Chondrocyte (in vitro differentiated cells): ENCODE data around the gene GRK5. TPM values are rescaled to one million over a fixed set of nuclear protein-coding genes. Genes with fewer than 3 reads are reported as not detected.
A peak's percentile ranks its signal among the peaks of the same experiment; 100 is the strongest.

Source experiments
- DNase-seq: peaks from one replicate; pipeline ENCODE4 v3.0.0; 2021; ENCODE audit warnings: mixed read lengths, low spot score
- H3K27ac Mint-ChIP-seq: one replicate; pipeline ENCODE4 v1.8.0; 2021; ENCODE audit warnings: mild to moderate bottlenecking, moderate library complexity, mixed read lengths; ENCODE audit not compliant: unreplicated experiment
- H3K27me3 Mint-ChIP-seq: 2 replicates; pipeline ENCODE4 v1.8.0; 2021; ENCODE audit warnings: low read depth, mixed read lengths
- H3K36me3 Mint-ChIP-seq: 2 replicates; pipeline ENCODE4 v1.8.0; 2021; ENCODE audit warnings: low read depth, mixed read lengths
- H3K4me1 Mint-ChIP-seq: 2 replicates; pipeline ENCODE4 v1.8.0; 2021; ENCODE audit warnings: low read depth, mild to moderate bottlenecking, mixed read lengths
- H3K4me3 Mint-ChIP-seq: one replicate; pipeline ENCODE4 v1.8.0; 2021; ENCODE audit warnings: mild to moderate bottlenecking, moderate library complexity, mixed read lengths; ENCODE audit not compliant: unreplicated experiment
- H3K9me3 Mint-ChIP-seq: 2 replicates; pipeline ENCODE4 v1.8.0; 2021; ENCODE audit warnings: low read depth, mixed read lengths
- CTCF ChIP-seq: fragments of 200-600 bp; sonication (generic); IDR thresholded peaks from 2 replicates; pipeline ENCODE4 v1.5.0; 2021; ENCODE audit warnings: antibody characterized with exemption, mild to moderate bottlenecking, moderate library complexity
- total RNA-seq: library from RNA; stranded (reverse); gene quantifications from 3 replicates; pipeline ENCODE4 v1.2.1, GENCODE V29; 2021

GRK5 gene
- total RNA-seq, 1 donor from 2014 or later = 16.4 TPM

GRCh38 chr10:119292968-119293760, 85.8 kb downstream of the GRK5 start:
- DNase-seq = peak; percentile 19
- Mint-ChIP-seq H3K36me3 (peaks cover 3% of the 10 kb centered on the region), H3K27me3 (no peaks in the 10 kb centered on the region), H3K4me3 (no peak overlapping the region), H3K27ac (no peak overlapping the region), H3K9me3 (no peaks in the 10 kb centered on the region), H3K4me1 (peaks cover 29% of the 10 kb centered on the region)
- TF ChIP-seq CTCF = no peak

GRCh38 chr10:119296703-119297102, 89.3 kb downstream of the GRK5 start:
- peak; percentile 46 for DNase-seq
- Mint-ChIP-seq H3K4me1 (peaks cover 14% of the 10 kb centered on the region), H3K36me3 (peaks cover 3% of the 10 kb centered on the region), H3K4me3 (no peak overlapping the region), H3K9me3 (no peaks in the 10 kb centered on the region), H3K27me3 (no peaks in the 10 kb centered on the region), H3K27ac (no peak overlapping the region)
- no peak for TF ChIP-seq CTCF

GRCh38 chr10:119297207-119297968, 90.0 kb downstream of the GRK5 start:
- no peaks in the 10 kb centered on the region for H3K27me3 Mint-ChIP-seq
- no peak overlapping the region for H3K27ac Mint-ChIP-seq
- DNase-seq = peak; percentile 19
- no peak for TF ChIP-seq CTCF
- H3K9me3 Mint-ChIP-seq = no peaks in the 10 kb centered on the region
- peaks cover 3% of the 10 kb centered on the region for H3K36me3 Mint-ChIP-seq
- H3K4me3 Mint-ChIP-seq = no peak overlapping the region
- peaks cover 14% of the 10 kb centered on the region for H3K4me1 Mint-ChIP-seq

GRCh38 chr10:119298810-119299209, 91.4 kb downstream of the GRK5 start:
- Mint-ChIP-seq H3K4me3 (no peak overlapping the region), H3K27ac (no peak overlapping the region), H3K36me3 (peaks cover 3% of the 10 kb centered on the region), H3K4me1 (peaks cover 14% of the 10 kb centered on the region), H3K27me3 (no peaks in the 10 kb centered on the region), H3K9me3 (no peaks in the 10 kb centered on the region)
- no peak for DNase-seq
- no peak for TF ChIP-seq CTCF

GRCh38 chr10:119299531-119299930, 92.2 kb downstream of the GRK5 start:
- H3K27ac Mint-ChIP-seq = no peak overlapping the region
- H3K36me3 Mint-ChIP-seq = peaks cover 3% of the 10 kb centered on the region
- H3K27me3 Mint-ChIP-seq = no peaks in the 10 kb centered on the region
- no peak for DNase-seq
- H3K4me3 Mint-ChIP-seq = no peak overlapping the region
- H3K9me3 Mint-ChIP-seq = no peaks in the 10 kb centered on the region
- peaks cover 14% of the 10 kb centered on the region for H3K4me1 Mint-ChIP-seq
- peak; percentile 24 for TF ChIP-seq CTCF
